ENCODE results near the gene UXS1.
A peak's percentile ranks its signal among the peaks of the same experiment; 100 is the strongest.

GRCh38 chr2:106085181-106085940 is 108.7 kb downstream of the UXS1 start:
- TF ChIP-seq CTCF (IDR thresholded peaks at IDR 0.05), result peak in 1 of 3 experiments; percentile 20
- TF ChIP-seq POLR2A (IDR thresholded peaks at IDR 0.05), result no peak
- peak in 1 of 2 donors; percentile 45 for TF ChIP-seq POLR2AphosphoS5 (IDR thresholded peaks at IDR 0.05; ENCODE audit: insufficient read depth in 1 of 2, low read depth in 1 of 2)
